ENCODE results near the gene NKIRAS1.

DNA sequence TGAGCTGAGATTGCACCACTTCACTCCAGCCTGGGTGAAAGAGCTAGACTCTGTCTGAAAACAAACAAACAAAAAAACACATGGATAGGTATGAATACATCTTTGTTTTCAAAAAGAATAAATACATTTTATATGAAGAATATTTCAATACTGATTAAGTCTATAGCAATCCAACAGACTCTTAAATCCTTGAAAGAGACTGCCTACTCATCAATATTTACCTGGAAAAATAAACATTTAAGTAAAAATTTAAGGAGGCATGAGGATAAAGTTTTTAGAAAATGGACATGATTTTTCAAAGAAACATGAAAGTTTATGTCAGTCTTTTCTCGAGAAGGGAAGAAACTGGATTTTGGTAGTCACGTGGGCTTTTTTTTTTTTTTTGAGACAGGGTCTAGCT, 5.4 kb downstream of the NKIRAS1 start:
- TF ChIP-seq, protein P1, sequence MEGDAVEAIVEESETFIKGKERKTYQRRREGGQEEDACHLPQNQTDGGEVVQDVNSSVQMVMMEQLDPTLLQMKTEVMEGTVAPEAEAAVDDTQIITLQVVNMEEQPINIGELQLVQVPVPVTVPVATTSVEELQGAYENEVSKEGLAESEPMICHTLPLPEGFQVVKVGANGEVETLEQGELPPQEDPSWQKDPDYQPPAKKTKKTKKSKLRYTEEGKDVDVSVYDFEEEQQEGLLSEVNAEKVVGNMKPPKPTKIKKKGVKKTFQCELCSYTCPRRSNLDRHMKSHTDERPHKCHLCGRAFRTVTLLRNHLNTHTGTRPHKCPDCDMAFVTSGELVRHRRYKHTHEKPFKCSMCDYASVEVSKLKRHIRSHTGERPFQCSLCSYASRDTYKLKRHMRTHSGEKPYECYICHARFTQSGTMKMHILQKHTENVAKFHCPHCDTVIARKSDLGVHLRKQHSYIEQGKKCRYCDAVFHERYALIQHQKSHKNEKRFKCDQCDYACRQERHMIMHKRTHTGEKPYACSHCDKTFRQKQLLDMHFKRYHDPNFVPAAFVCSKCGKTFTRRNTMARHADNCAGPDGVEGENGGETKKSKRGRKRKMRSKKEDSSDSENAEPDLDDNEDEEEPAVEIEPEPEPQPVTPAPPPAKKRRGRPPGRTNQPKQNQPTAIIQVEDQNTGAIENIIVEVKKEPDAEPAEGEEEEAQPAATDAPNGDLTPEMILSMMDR (conservative IDR thresholded peaks at IDR 0.05; ENCODE audit: low read depth in 2 of 2) = no peak
- no peak for TF ChIP-seq CREB1 (CRISPR knock-in tag; IDR thresholded peaks at IDR 0.05; ENCODE audit: low read depth)

All from GM23338 (cell line).